ENCODE measurements around the gene NAXE. TPM values are rescaled to one million over a fixed set of nuclear protein-coding genes. Genes with fewer than 3 reads are reported as not detected.
A peak's percentile ranks its signal among the peaks of the same experiment; 100 is the strongest.

The NAXE gene
- total RNA-seq, 2 donors from 2014 or later = 56.2 to 74.7 TPM

DNA sequence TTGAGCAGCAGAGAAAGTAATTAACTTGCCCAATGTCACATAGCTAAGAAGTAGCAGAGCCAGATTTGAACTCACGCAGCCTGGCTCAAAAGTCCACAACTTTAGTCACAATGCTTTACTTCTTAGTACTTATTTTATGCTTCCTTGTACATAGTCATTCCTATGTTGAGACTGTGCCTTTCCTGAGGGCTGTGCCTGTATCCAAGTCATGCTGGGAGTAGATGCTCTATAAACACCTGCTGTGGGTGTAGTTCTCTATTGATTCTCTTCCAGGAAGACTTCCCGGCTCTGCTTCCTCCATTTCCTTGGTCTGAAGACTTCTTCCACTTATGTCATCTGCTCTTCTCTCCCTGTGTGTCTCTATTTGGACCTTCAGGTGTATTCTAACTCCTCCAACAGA is 35.9 kb upstream of the NAXE start:
- no peak overlapping the region for H3K27ac Mint-ChIP-seq
- H3K36me3 Mint-ChIP-seq (ENCODE audit: low read depth) = no peaks in the 10 kb centered on the region
- no peak for ATAC-seq (replicated peaks)
- H3K4me3 Mint-ChIP-seq = no peak overlapping the region
- no peaks in the 10 kb centered on the region for H3K9me3 Mint-ChIP-seq
- H3K27me3 Mint-ChIP-seq = no peaks in the 10 kb centered on the region
- H3K4me1 Mint-ChIP-seq = peaks cover 11% of the 10 kb centered on the region

DNA sequence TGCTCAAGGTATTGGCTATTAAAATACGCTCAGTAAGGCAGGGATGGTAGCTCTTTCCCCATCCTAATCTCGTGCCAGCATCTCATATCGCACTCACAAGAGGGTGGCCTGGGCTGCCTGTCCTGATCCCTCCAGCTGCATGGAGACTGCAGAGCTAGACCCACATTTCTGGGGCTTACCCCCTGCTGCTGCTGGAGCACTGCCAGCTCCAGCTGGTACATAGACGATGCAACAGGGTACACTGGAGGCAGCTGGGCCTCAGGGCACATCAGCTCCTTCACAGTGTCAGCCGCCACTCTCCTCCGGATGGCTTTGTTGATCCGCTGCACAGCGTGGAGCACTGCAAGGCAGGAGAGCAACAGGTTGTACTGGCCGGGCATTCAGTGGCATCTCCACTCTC is 35.2 kb upstream of the NAXE start:
- no peak overlapping the region for H3K4me3 Mint-ChIP-seq
- H3K27ac Mint-ChIP-seq = no peak overlapping the region
- H3K4me1 Mint-ChIP-seq = peaks cover 11% of the 10 kb centered on the region
- no peak for ATAC-seq (replicated peaks)
- H3K27me3 Mint-ChIP-seq = no peaks in the 10 kb centered on the region
- H3K36me3 Mint-ChIP-seq (ENCODE audit: low read depth) = no peaks in the 10 kb centered on the region
- no peaks in the 10 kb centered on the region for H3K9me3 Mint-ChIP-seq

DNA sequence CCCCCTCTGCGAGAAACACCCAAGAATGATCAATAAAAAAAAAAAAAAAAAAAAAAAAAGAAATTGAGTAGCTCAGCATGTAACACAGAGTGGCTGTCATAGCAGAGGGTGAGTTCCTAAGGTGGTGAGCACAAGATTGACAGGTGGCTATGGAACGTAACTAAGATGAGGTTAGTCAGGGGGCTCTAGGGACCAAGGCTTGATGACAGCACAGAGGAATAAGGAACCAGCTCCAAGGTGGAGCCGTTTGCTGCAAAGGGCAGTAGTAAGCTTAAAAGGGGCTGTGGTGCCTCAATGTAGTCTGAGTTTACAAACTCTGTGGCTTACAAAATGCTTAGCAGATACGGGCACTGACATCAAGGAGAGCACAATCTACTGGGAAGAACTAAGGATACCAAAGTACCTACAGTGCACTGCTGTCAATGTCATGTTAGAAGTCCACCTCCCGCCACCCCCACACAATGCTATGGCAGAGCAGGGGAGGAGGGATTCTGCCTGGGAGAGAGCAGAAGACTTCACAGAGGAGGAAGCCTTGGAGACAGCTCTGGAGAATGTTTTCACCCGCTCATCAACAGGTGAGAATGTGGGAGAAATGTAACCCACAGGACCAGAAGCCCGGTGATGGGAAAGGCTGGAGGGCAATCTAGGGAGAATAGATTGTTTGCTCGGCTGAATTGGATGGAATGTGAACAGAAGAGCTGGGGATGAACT is 32.3 kb upstream of the NAXE start:
- Mint-ChIP-seq H3K4me3 (no peak overlapping the region), H3K36me3 (ENCODE audit: low read depth) (no peaks in the 10 kb centered on the region), H3K9me3 (no peaks in the 10 kb centered on the region), H3K27me3 (no peaks in the 10 kb centered on the region), H3K27ac (peak overlapping the region; percentile 24), H3K4me1 (no peaks in the 10 kb centered on the region)
- ATAC-seq (replicated peaks) = no peak

- Mint-ChIP-seq H3K27ac (peak overlapping the region; percentile 24), H3K4me3 (no peak overlapping the region), H3K36me3 (ENCODE audit: low read depth) (no peaks in the 10 kb centered on the region), H3K4me1 (no peaks in the 10 kb centered on the region), H3K9me3 (no peaks in the 10 kb centered on the region), H3K27me3 (no peaks in the 10 kb centered on the region)
- no peak for ATAC-seq (replicated peaks)
These were observed 31.7 kb upstream of the NAXE start for GRCh38 chr1:156559797-156560385.

DNA sequence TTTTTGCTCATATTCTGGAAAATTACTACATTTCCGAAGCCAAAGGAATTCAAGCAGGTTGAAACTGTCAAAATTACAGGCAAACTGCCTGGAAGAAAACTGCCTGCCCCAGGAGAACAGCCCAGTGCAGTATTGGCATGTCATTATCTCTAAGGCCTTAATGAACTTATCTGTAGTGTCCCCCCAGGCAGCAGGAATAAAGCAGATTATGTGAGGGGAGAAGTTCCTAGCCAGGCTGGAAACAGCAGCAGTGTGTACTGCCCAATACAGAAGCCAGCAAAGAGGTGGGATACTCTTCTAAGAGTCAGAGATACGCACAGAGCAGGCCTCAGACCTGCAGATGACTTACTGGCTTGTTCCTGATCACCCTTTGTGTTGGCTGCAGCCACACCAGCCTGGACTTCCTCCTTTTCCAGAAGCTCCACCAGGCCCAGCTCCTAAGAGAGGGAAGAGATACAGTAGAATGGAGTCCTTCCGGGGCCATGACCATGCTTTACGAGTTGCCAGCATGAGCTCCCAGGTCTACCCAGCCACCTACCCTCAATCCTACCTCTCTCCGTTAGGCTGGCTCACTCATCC is 30.9 kb upstream of the NAXE start:
- Mint-ChIP-seq H3K4me1 (no peaks in the 10 kb centered on the region), H3K4me3 (no peak overlapping the region), H3K27ac (no peak overlapping the region), H3K9me3 (no peaks in the 10 kb centered on the region), H3K36me3 (ENCODE audit: low read depth) (no peaks in the 10 kb centered on the region), H3K27me3 (no peaks in the 10 kb centered on the region)
- no peak for ATAC-seq (replicated peaks)

GRCh38 chr1:156565519-156565918 is 26.1 kb upstream of the NAXE start:
- H3K27me3 Mint-ChIP-seq = no peaks in the 10 kb centered on the region
- no peaks in the 10 kb centered on the region for H3K9me3 Mint-ChIP-seq
- H3K4me3 Mint-ChIP-seq = no peak overlapping the region
- H3K27ac Mint-ChIP-seq = no peak overlapping the region
- no peaks in the 10 kb centered on the region for H3K4me1 Mint-ChIP-seq
- ATAC-seq (replicated peaks) = peak; percentile 14
- no peaks in the 10 kb centered on the region for H3K36me3 Mint-ChIP-seq (ENCODE audit: low read depth)

DNA sequence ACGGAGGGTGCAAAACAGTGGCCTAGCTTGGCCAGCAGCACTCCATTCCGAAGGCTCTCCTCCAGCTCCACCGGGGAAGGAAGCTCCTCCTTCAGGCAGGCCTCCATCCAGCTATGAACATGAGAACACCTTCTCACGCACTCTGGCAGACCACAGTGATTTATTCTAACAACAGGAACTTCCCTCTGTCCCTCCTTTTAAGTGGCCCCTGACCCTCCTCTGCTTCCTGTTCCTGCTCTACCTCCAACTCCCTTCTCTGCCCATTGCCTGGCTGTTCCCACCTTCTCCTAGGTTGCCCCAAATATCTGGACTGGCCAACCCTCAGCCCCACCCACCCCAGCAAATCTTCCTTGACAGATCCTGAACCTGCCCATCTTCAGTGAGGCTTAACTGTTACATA is 25.1 kb upstream of the NAXE start:
- ATAC-seq (replicated peaks) = no peak
- no peak overlapping the region for H3K4me3 Mint-ChIP-seq
- no peak overlapping the region for H3K27ac Mint-ChIP-seq
- peaks cover 6% of the 10 kb centered on the region for H3K27me3 Mint-ChIP-seq
- peaks cover 7% of the 10 kb centered on the region for H3K4me1 Mint-ChIP-seq
- no peaks in the 10 kb centered on the region for H3K36me3 Mint-ChIP-seq (ENCODE audit: low read depth)
- no peaks in the 10 kb centered on the region for H3K9me3 Mint-ChIP-seq

- Mint-ChIP-seq H3K27me3 (peaks cover 33% of the 10 kb centered on the region), H3K36me3 (ENCODE audit: low read depth) (no peaks in the 10 kb centered on the region), H3K4me3 (peak overlapping the region; percentile 81), H3K9me3 (no peaks in the 10 kb centered on the region), H3K4me1 (peaks cover 16% of the 10 kb centered on the region), H3K27ac (peak overlapping the region; percentile 20)
- peak; percentile 72 for ATAC-seq (replicated peaks)
These were observed 20.2 kb upstream of the NAXE start for GRCh38 chr1:156571261-156571852.

DNA sequence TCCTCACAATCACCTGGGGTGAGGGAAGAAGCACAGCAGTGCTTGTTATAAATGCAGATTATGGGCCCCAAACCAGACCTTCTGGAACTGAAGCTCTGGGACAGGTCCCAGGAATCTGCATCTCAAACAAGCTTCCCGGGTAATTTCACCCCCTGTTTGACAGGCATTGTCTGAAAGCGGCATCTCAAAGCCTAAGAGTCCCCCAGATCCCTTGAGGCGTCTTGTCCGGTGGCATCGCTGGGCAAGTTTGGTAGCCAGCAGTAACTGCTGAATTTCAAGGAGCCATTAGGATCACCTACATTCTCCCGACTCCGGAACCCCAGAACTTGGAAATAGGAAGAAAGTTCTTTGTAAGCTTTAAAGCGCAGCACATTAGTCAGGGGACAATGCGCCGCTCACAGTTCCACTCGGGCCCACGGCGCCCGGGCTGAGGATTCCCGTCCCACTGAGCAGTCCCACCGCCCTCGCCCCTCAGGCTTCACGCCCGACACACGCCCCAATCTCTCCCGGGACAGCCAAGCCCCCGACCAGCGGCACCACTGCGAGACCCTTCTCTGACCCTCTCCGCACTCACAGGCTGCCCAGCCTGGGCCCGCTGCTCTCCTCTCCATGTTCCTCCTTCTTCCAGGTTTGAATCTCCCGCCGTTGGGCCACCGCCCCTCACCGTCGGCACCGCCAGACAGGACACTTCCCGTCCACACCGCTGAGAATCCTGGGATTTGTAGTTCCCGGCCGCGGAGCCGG is 19.5 kb upstream of the NAXE start, which contains the start of gene IQGAP3:
IQGAP3 (minus strand) TSS at position 647 of the 744 bp plus-strand sequence; CDS start at position 611, 36 bp downstream.
- peak; percentile 73 for ATAC-seq (replicated peaks)
- peak within 1 kb of the TSS; percentile 66 for H3K27ac Mint-ChIP-seq
- H3K36me3 Mint-ChIP-seq (ENCODE audit: low read depth) = no peaks in the 10 kb centered on the region
- peaks cover 16% of the 10 kb centered on the region for H3K4me1 Mint-ChIP-seq
- no peaks in the 10 kb centered on the region for H3K9me3 Mint-ChIP-seq
- H3K4me3 Mint-ChIP-seq = peak within 1 kb of the TSS; percentile 81
- peaks cover 33% of the 10 kb centered on the region for H3K27me3 Mint-ChIP-seq

DNA sequence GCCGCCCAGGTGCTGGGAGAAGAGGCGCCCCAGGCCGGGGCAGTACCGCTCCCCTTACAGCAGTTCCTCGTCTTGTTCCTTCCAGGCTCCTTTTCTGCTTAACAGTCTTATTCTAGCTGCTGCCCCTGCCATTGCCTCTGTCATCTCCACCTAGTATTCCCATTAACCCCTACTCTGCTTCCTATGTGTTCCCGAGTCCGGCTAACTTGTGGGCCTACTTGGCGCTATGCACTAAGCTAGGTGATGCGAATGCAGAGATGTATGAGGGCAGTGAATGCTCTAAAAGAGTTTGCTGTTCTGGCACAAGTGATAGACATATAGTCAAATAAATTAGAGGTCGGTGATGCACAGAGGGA is 18.9 kb upstream of the NAXE start:
- Mint-ChIP-seq H3K4me1 (peaks cover 16% of the 10 kb centered on the region), H3K27me3 (peaks cover 33% of the 10 kb centered on the region), H3K9me3 (no peaks in the 10 kb centered on the region), H3K36me3 (ENCODE audit: low read depth) (no peaks in the 10 kb centered on the region), H3K4me3 (peak overlapping the region; percentile 81), H3K27ac (peak overlapping the region; percentile 66)
- no peak for ATAC-seq (replicated peaks)

DNA sequence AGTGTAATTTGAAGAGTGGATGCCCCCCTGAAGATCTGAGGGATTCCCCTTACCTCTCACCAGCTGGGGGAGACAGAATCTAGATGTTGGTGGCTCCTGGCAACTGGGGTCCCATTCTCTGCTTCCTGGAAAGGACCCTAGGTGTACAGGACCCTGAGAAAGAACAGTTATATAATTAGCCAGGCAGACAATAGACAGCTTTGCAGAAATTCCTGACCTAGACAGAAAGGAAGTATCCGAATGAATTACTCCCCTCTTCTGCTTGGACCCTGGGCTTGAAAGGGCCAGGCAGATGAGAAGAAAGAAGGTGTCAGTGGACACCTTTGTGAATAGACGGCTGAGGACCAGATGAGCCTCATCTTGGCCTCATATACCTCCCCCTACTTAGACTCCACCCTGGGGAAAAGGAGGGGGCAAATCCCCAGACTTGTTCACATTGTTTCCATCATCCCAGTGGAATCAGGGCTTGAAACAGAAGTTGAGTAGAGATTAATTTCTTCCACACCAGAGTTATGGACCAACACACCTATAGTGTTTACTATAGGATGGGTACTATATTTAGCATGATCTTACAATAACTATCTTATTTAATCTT is 17.4 kb upstream of the NAXE start:
- no peak overlapping the region for H3K4me3 Mint-ChIP-seq
- no peak overlapping the region for H3K27ac Mint-ChIP-seq
- H3K27me3 Mint-ChIP-seq = peaks cover 33% of the 10 kb centered on the region
- H3K4me1 Mint-ChIP-seq = peaks cover 16% of the 10 kb centered on the region
- no peaks in the 10 kb centered on the region for H3K36me3 Mint-ChIP-seq (ENCODE audit: low read depth)
- ATAC-seq (replicated peaks) = no peak
- no peaks in the 10 kb centered on the region for H3K9me3 Mint-ChIP-seq

- Mint-ChIP-seq H3K27me3 (peaks cover 18% of the 10 kb centered on the region), H3K36me3 (ENCODE audit: low read depth) (no peaks in the 10 kb centered on the region)
- ATAC-seq (replicated peaks) = no peak
These were observed 14.0 kb upstream of the NAXE start for GRCh38 chr1:156577550-156577949.

GRCh38 chr1:156578055-156578454 is 13.5 kb upstream of the NAXE start:
- peaks cover 13% of the 10 kb centered on the region for H3K27me3 Mint-ChIP-seq
- no peaks in the 10 kb centered on the region for H3K4me1 Mint-ChIP-seq
- no peak for ATAC-seq (replicated peaks)
- H3K4me3 Mint-ChIP-seq = no peak overlapping the region
- no peaks in the 10 kb centered on the region for H3K9me3 Mint-ChIP-seq
- H3K36me3 Mint-ChIP-seq (ENCODE audit: low read depth) = no peaks in the 10 kb centered on the region
- H3K27ac Mint-ChIP-seq = peak overlapping the region; percentile 30

More at GRCh38 chr1:156577550-156577949, 14.0 kb upstream of the NAXE start:
- Mint-ChIP-seq H3K4me3 (no peak overlapping the region), H3K9me3 (no peaks in the 10 kb centered on the region), H3K27ac (no peak overlapping the region), H3K4me1 (peaks cover 3% of the 10 kb centered on the region)

DNA sequence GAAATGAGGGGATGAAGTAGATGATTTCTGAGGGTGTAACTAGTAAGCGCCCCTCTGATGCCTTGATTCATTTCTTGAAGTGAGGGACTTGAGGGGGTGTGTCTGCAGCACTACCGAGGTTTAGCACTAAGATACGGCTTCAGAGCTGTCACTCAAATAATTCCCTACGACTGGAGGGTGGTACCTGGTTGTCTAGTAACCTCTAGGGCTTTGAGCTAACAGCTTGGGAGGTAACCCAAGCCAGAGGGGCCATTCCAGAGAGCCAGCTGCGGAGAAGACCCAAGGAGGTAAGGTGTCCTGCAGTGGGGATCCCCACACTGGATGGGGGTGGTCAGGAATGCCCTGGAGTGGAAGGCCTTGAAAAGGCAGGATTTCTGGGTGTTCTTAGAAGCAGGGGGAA is 12.1 kb upstream of the NAXE start, which contains the start of gene TTC24:
TTC24 (plus strand) TSS at position 252 of the 400 bp plus-strand sequence. CDS start 1,642 bp downstream, outside the sequence.
- H3K4me3 Mint-ChIP-seq = no peak within 1 kb of the TSS
- no peaks in the 10 kb centered on the region for H3K36me3 Mint-ChIP-seq (ENCODE audit: low read depth)
- no peak within 1 kb of the TSS for H3K27ac Mint-ChIP-seq
- no peaks in the 10 kb centered on the region for H3K9me3 Mint-ChIP-seq
- ATAC-seq (replicated peaks) = no peak
- H3K27me3 Mint-ChIP-seq = peaks cover 6% of the 10 kb centered on the region
- H3K4me1 Mint-ChIP-seq = no peaks in the 10 kb centered on the region

All from activated T-helper 17 cell treated with anti-CD3 and anti-CD28 coated beads, Interleukin-2, amount 50 U/mL, for 72 hours (primary cell).